HepG2 (cell line): ENCODE data around the gene NEK5. TPM values are rescaled to one million over a fixed set of nuclear protein-coding genes. Genes with fewer than 3 reads are reported as not detected.

Experiments used
- ATAC-seq: fragments of 200-7000 bp; cut with Tn5 transposase; 3 replicates; pipeline ENCODE4 v1.9.1; 2020; ENCODE audit warnings: mild to moderate bottlenecking, moderate library complexity
- BruUV-seq: library from RNA; stranded (reverse); fragments of 400-500 nt; replicated peaks from 2 replicates; lab custom pipeline; 2021; lab: Mats Ljungman, UMichigan
- CTCF ChIA-PET: fragments of 300-600 bp; formaldehyde crosslinking; extraction: SDS; loops from one replicate; lab custom pipeline; 2021; ENCODE audit warnings: low total read pairs, inconsistent platforms, low intra/inter-chr PET ratio; lab: Yijun Ruan, JAX
- POLR2A ChIA-PET: fragments of 350-600 bp; sonication (Branson Sonifier 250); formaldehyde crosslinking; loops from one replicate; lab custom pipeline; 2020; ENCODE audit warnings: antibody characterized with exemption, inconsistent platforms; lab: Yijun Ruan, JAX
- DNase-seq: peaks from one replicate; pipeline ENCODE4 v3.0.0-alpha.2; 2015; ENCODE audit warnings: low spot score
- FAIRE-seq: peaks from 3 replicates; lab custom pipeline; 2011; peaks lifted over from hg19 to GRCh38; lab: Jason Lieb, UNC
- H2AFZ ChIP-seq: one replicate; pipeline ENCODE4 v1.6.1; 2011; ENCODE audit warnings: low read length, inconsistent platforms
- H3K27ac ChIP-seq: fragments of 300-600 bp; 3 replicates; pipeline ENCODE4 v1.8.0; 2011; ENCODE audit warnings: mixed run types, mild to moderate bottlenecking, mixed read lengths, low read length, inconsistent platforms; ENCODE audit not compliant: insufficient read depth; ENCODE audit errors: extremely low read length
- H3K27me3 ChIP-seq, 2 experiments: fragments of 200-600 bp in 1 of 2; 2 replicates in 1 of 2; 3 replicates in 1 of 2; pipeline versions ENCODE4 v1.6.0 to v1.8.0; 2011; ENCODE audit warnings: low read length in 2 of 2, mild to moderate bottlenecking in 2 of 2, moderate library complexity in 2 of 2, inconsistent platforms in 1 of 2; ENCODE audit not compliant: insufficient read depth in 2 of 2, control insufficient read depth in 1 of 2
- H3K36me3 ChIP-seq, 2 experiments: fragments of 200-600 bp in 1 of 2; replicated peaks in 1 of 2; 2 replicates in 1 of 2; 3 replicates in 1 of 2; pipeline versions ENCODE4 v1.5.1 to v1.8.0; 2011; ENCODE audit warnings: low read length in 2 of 2, inconsistent platforms in 1 of 2; ENCODE audit not compliant: insufficient read depth in 2 of 2, control insufficient read depth in 1 of 2
- H3K4me1 ChIP-seq: 2 replicates; pipeline ENCODE4 v1.5.1; 2012; ENCODE audit warnings: low read length, inconsistent platforms; ENCODE audit not compliant: insufficient read depth
- H3K4me2 ChIP-seq: 2 replicates; pipeline ENCODE4 v1.6.0; 2011; ENCODE audit warnings: low read depth, low read length, inconsistent platforms
- H3K4me3 ChIP-seq, 3 experiments: fragments of 200-600 bp in 1 of 3; sonication (generic), shearing (Covaris generic) in 1 of 3; replicated peaks in 1 of 3; 2 replicates each; pipeline ENCODE4 v1.5.1; 2011 to 2016; ENCODE audit warnings: low read length in 3 of 3, inconsistent platforms in 2 of 3, low read depth in 2 of 3, mild to moderate bottlenecking in 2 of 3, control low read depth in 1 of 3, mixed read lengths in 1 of 3; ENCODE audit not compliant: insufficient read depth in 1 of 3
- H3K79me2 ChIP-seq: one replicate; pipeline ENCODE4 v1.6.1; 2011; ENCODE audit warnings: low read length, inconsistent platforms; ENCODE audit not compliant: insufficient read depth
- H3K9ac ChIP-seq: 2 replicates; pipeline ENCODE4 v1.6.0; 2011; ENCODE audit warnings: mild to moderate bottlenecking, low read depth, low read length, inconsistent platforms; ENCODE audit not compliant: insufficient read depth
- H3K9me3 ChIP-seq: 2 replicates; pipeline ENCODE4 v1.5.1; 2012; ENCODE audit warnings: mild to moderate bottlenecking, low read length
- H4K20me1 ChIP-seq: 2 replicates; pipeline ENCODE4 v1.6.0; 2011; ENCODE audit warnings: inconsistent platforms, mild to moderate bottlenecking, low read length, moderate library complexity; ENCODE audit not compliant: insufficient read depth
- ARNT ChIP-seq: fragments of 450-650 bp; IDR thresholded peaks from 2 replicates; pipeline ENCODE4 v1.6.1; 2017
- BCLAF1 ChIP-seq: fragments of 450-650 bp; IDR thresholded peaks from 2 replicates; pipeline ENCODE4 v1.6.1; 2017; ENCODE audit warnings: mild to moderate bottlenecking
- BRD4 ChIP-seq: sonication (generic); formaldehyde crosslinking; IDR thresholded peaks from 2 replicates; pipeline ENCODE4 v1.4.0; 2020; ENCODE audit warnings: missing genetic modification reagents
- ETV6 ChIP-seq: sonication (generic); formaldehyde crosslinking; conservative IDR thresholded peaks from 2 replicates; pipeline ENCODE4 v1.4.0; 2020; ENCODE audit warnings: missing genetic modification reagents
- HOXA9 ChIP-seq: sonication (generic); formaldehyde crosslinking; IDR thresholded peaks from 2 replicates; pipeline ENCODE4 v1.8.1; 2022; ENCODE audit warnings: missing genetic modification reagents, mild to moderate bottlenecking, moderate library complexity, borderline replicate concordance
- KLF12 ChIP-seq: sonication (generic); formaldehyde crosslinking; IDR thresholded peaks from 2 replicates; pipeline ENCODE4 v1.4.0; 2020; ENCODE audit warnings: missing genetic modification reagents, borderline replicate concordance
- NFYB ChIP-seq: sonication (generic); formaldehyde crosslinking; IDR thresholded peaks from 2 replicates; pipeline ENCODE4 v1.4.0; 2020; ENCODE audit warnings: missing genetic modification reagents
- PTBP1 ChIP-seq: fragments of 200-400 bp; formaldehyde crosslinking; IDR thresholded peaks from 2 replicates; pipeline ENCODE4 v1.6.1; 2018; ENCODE audit warnings: low read length, low read depth; ENCODE audit not compliant: poor library complexity, severe bottlenecking
- RXRB ChIP-seq: IDR thresholded peaks from 2 replicates; pipeline ENCODE4 v1.6.1; 2016; ENCODE audit warnings: borderline replicate concordance, missing genetic modification reagents, missing compliant biosample characterization
- SKIL ChIP-seq: sonication (generic); formaldehyde crosslinking; IDR thresholded peaks from 2 replicates; pipeline ENCODE4 v1.8.0; 2022; ENCODE audit warnings: missing genetic modification reagents, mild to moderate bottlenecking, moderate library complexity, borderline replicate concordance
- SOX6 ChIP-seq, 2 experiments: fragments of 450-650 bp in 1 of 2; sonication (generic) in 1 of 2; formaldehyde crosslinking in 1 of 2; IDR thresholded peaks; 2 replicates each; pipeline versions ENCODE4 v1.4.0 to v1.6.1; 2017 to 2020; ENCODE audit warnings: antibody characterized with exemption in 1 of 2, mild to moderate bottlenecking in 1 of 2, missing genetic modification reagents in 1 of 2
- USF2 ChIP-seq, 2 experiments: sonication (generic) in 1 of 2; formaldehyde crosslinking in 1 of 2; IDR thresholded peaks; 2 replicates each; pipeline versions ENCODE4 v1.5.1 to v1.6.1; 2011 to 2020; ENCODE audit warnings: borderline replicate concordance in 1 of 2, low read depth in 1 of 2, low read length in 1 of 2, mild to moderate bottlenecking in 1 of 2, missing genetic modification reagents in 1 of 2, moderate library complexity in 1 of 2
- ZNF143 ChIP-seq: sonication (generic); formaldehyde crosslinking; IDR thresholded peaks from 2 replicates; pipeline ENCODE4 v1.4.0; 2020; ENCODE audit warnings: missing genetic modification reagents
- ZNF3 ChIP-seq: IDR thresholded peaks from 2 replicates; pipeline ENCODE4 v1.7.0; 2017; ENCODE audit warnings: inconsistent platforms
- ZNF564 ChIP-seq: sonication (generic); formaldehyde crosslinking; IDR thresholded peaks from 2 replicates; pipeline ENCODE4 v1.8.1; 2023; ENCODE audit warnings: mild to moderate bottlenecking, missing genetic modification reagents
- ZNF674 ChIP-seq: sonication (generic); formaldehyde crosslinking; IDR thresholded peaks from 2 replicates; pipeline ENCODE4 v1.5.0; 2020; ENCODE audit warnings: low read depth, mild to moderate bottlenecking, missing genetic modification reagents
- WGBS: methylation state at CpG from one replicate; pipeline ENCODE4 v1.1.6; 2017; ENCODE audit warnings: low lambda C conversion rate; 5-methylcytosine and 5-hydroxymethylcytosine counted together
- in situ Hi-C: cut with HindIII; loops from 2 replicates; pipeline ENCODE4 v1.10.0; 2017; ENCODE audit warnings: low pct_unique_long_range_greater_than_20kb; ENCODE audit not compliant: extremely low pct_ligation_motif_present
- intact Hi-C: fragments of 100-400 bp; cut with micrococcal nuclease; formaldehyde crosslinking; loops from one replicate; pipeline ENCODE4 v1.10.0; 2022; ENCODE audit not compliant: unreplicated experiment
- polyA plus RNA-seq, 8 experiments: library from polyadenylated mRNA; depleted of rRNA in 3 of 8; stranded (reverse) in 7 of 8; unstranded in 1 of 8; fragments of >200 nt; fragmentation: Illumina TruSeq in 4 of 8; extraction: Trizol in 4 of 8; gene quantifications; 2 replicates each; pipeline versions ENCODE4 v1.2.1 to v1.2.3, GENCODE V29; 2011 to 2016; ENCODE audit warnings: low read depth in 4 of 8, missing spikeins in 1 of 8, mixed read lengths in 1 of 8; ENCODE audit not compliant: insufficient read depth in 1 of 8
- total RNA-seq, 5 experiments: library from RNA; depleted of rRNA; stranded (reverse); fragments of >200 nt; fragmentation: Illumina TruSeq; extraction: Trizol; gene quantifications; 2 replicates each; pipeline ENCODE4 v1.2.3, GENCODE V29; 2016; ENCODE audit warnings: low read depth in 1 of 5

The NEK5 gene
- total and polyA plus RNA-seq, 2 of the 13 experiments (the other 11 are each of a cell fraction or from before 2014, with no cell fraction given): 0.12 to 0.22 TPM

- TF ChIP-seq ARNT (no peak), SKIL (CRISPR knock-in tag) (no peak), BRD4 (CRISPR knock-in tag) (no peak)
These were observed 24.2 kb downstream of the NEK5 start (continued) for GRCh38 chr13:52104624-52105023.

GRCh38 chr13:52103386-52103785 is 25.5 kb downstream of the NEK5 start:
- no TSS peak for BruUV-seq
- Histone ChIP-seq H3K4me3 (no peak overlapping the region), H2AFZ (no peak overlapping the region), H3K27ac (no peak overlapping the region), H3K36me3 (no peaks in the 10 kb centered on the region), H3K27me3 (no peaks in the 10 kb centered on the region), H3K9me3 (no peaks in the 10 kb centered on the region), H3K79me2 (no peaks in the 10 kb centered on the region), H3K4me2 (no peak overlapping the region), H3K4me1 (peaks cover 32% of the 10 kb centered on the region), H4K20me1 (no peaks in the 10 kb centered on the region), H3K9ac (no peak overlapping the region)
- intact Hi-C loops: no loop called here
- WGBS: 91% methylated on average over 4 of the region's 5 CpGs
- in situ Hi-C loops: no loop called here
- ATAC-seq: no peak
- no peak for FAIRE-seq
- ChIA-PET POLR2A (interaction anchor here (1.6 kb wide), 1 partner anchor 16 kb away, joined by 3 read pairs; no protein-coding TSS in a partner anchor), CTCF (no interaction called here)
- DNase-seq: no peak
- TF ChIP-seq ZNF3 (CRISPR knock-in tag) (no peak), ETV6 (CRISPR knock-in tag) (no peak), USF2 (IDR thresholded peaks at IDR 0.05; ENCODE audit: low read depth, low read length) (no peak), USF2 (CRISPR knock-in tag; IDR thresholded peaks at IDR 0.05; ENCODE audit: borderline replicate concordance) (no peak), KLF12 (no peak), ZNF564 (CRISPR knock-in tag) (no peak), ZNF674 (CRISPR knock-in tag) (no peak), RXRB (CRISPR knock-in tag) (no peak), ZNF143 (CRISPR knock-in tag) (no peak), HOXA9 (CRISPR knock-in tag) (no peak), BCLAF1 (no peak), PTBP1 (no peak), SOX6 (IDR thresholded peaks at IDR 0.05) (no peak), SOX6 (CRISPR knock-in tag; IDR thresholded peaks at IDR 0.05) (no peak; the same call in 1 of the 2 replicates), NFYB (CRISPR knock-in tag) (no peak)
